ENCODE results near the gene VWDE.

DNA sequence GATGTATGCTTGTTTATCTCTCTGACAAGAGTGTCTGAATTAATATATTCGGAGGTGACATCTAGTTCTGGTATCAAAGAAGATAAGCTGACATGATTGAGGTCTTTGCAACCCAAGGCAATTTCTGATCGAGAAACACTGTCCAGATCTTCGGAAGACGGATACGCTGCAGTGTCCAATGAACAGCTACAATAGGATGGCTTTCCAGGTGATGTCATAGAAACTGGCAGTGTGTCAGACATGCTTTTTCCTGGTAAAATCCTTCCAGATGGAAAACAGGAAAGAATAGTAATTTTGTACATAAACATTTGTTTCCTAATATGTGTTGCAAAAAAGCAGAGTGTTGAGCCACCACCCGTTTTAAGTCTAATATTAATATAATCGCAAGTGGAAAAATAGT, 33.4 kb downstream of the VWDE start:
- TF ChIP-seq, protein P1, sequence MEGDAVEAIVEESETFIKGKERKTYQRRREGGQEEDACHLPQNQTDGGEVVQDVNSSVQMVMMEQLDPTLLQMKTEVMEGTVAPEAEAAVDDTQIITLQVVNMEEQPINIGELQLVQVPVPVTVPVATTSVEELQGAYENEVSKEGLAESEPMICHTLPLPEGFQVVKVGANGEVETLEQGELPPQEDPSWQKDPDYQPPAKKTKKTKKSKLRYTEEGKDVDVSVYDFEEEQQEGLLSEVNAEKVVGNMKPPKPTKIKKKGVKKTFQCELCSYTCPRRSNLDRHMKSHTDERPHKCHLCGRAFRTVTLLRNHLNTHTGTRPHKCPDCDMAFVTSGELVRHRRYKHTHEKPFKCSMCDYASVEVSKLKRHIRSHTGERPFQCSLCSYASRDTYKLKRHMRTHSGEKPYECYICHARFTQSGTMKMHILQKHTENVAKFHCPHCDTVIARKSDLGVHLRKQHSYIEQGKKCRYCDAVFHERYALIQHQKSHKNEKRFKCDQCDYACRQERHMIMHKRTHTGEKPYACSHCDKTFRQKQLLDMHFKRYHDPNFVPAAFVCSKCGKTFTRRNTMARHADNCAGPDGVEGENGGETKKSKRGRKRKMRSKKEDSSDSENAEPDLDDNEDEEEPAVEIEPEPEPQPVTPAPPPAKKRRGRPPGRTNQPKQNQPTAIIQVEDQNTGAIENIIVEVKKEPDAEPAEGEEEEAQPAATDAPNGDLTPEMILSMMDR (IDR thresholded peaks at IDR 0.05 in 2 of 3, conservative IDR thresholded peaks at IDR 0.05 in 1 of 3; ENCODE audit: control insufficient read depth in 2 of 3, extremely low read depth in 1 of 3, insufficient read depth in 1 of 3, low read depth in 3 of 3, low read length in 3 of 3): no peak
- TF ChIP-seq, protein P2, sequence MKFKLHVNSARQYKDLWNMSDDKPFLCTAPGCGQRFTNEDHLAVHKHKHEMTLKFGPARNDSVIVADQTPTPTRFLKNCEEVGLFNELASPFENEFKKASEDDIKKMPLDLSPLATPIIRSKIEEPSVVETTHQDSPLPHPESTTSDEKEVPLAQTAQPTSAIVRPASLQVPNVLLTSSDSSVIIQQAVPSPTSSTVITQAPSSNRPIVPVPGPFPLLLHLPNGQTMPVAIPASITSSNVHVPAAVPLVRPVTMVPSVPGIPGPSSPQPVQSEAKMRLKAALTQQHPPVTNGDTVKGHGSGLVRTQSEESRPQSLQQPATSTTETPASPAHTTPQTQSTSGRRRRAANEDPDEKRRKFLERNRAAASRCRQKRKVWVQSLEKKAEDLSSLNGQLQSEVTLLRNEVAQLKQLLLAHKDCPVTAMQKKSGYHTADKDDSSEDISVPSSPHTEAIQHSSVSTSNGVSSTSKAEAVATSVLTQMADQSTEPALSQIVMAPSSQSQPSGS (IDR thresholded peaks at IDR 0.05; ENCODE audit: low read length): no peak
- TF ChIP-seq EP300 (IDR thresholded peaks at IDR 0.05; ENCODE audit: borderline replicate concordance in 1 of 2, control insufficient read depth in 1 of 2, low read depth in 2 of 2, low read length in 2 of 2) (no peak), YY1 (IDR thresholded peaks at IDR 0.05; ENCODE audit: low read depth, low read length) (no peak)
- TF ChIP-seq, protein P3, sequence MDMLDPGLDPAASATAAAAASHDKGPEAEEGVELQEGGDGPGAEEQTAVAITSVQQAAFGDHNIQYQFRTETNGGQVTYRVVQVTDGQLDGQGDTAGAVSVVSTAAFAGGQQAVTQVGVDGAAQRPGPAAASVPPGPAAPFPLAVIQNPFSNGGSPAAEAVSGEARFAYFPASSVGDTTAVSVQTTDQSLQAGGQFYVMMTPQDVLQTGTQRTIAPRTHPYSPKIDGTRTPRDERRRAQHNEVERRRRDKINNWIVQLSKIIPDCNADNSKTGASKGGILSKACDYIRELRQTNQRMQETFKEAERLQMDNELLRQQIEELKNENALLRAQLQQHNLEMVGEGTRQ (IDR thresholded peaks at IDR 0.05; ENCODE audit: borderline replicate concordance, low read depth, low read length): no peak
- TF ChIP-seq, protein P4, sequence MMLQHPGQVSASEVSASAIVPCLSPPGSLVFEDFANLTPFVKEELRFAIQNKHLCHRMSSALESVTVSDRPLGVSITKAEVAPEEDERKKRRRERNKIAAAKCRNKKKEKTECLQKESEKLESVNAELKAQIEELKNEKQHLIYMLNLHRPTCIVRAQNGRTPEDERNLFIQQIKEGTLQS (IDR thresholded peaks at IDR 0.05; ENCODE audit: borderline replicate concordance, extremely low read depth, low read depth, low read length): no peak

Data from GM12878 (cell line).